ENCODE results near the gene MOCS1. TPM values are rescaled to one million over a fixed set of nuclear protein-coding genes. Genes with fewer than 3 reads are reported as not detected.

The MOCS1 gene
- polyA plus RNA-seq, 3 donors, result 0.05 to 0.26 (median 0.12) TPM

GRCh38 chr6:39855356-39855995, 78.8 kb downstream of the MOCS1 start:
- H3K27me3 Mint-ChIP-seq (ENCODE audit: low read depth in 3 of 3), result peaks cover 5 to 9% (median 7%) of the 10 kb centered on the region in 3 donors
- intact Hi-C loops (cut with micrococcal nuclease), result no loop called here
- no peaks in the 10 kb centered on the region for H3K9me3 ChIP-seq (replicated peaks in 1 of 2; ENCODE audit: control insufficient read depth in 1 of 2, insufficient read depth in 1 of 2, low read length in 2 of 2)
- no peaks in the 10 kb centered on the region for H3K4me1 ChIP-seq (ENCODE audit: control insufficient read depth in 1 of 2, insufficient read depth in 2 of 2, low read length in 2 of 2)
- H3K36me3 Mint-ChIP-seq, result no peaks in the 10 kb centered on the region
- 90% methylated on average over 5 of the region's 7 CpGs for WGBS (ENCODE audit: insufficient coverage)
- no peak overlapping the region for H3K27ac ChIP-seq (ENCODE audit: low read depth in 1 of 2, low read length in 2 of 2)
- no peaks in the 10 kb centered on the region for H3K36me3 ChIP-seq (replicated peaks in 1 of 2; ENCODE audit: control insufficient read depth in 1 of 2, insufficient read depth in 2 of 2, low read length in 2 of 2)
- no peak overlapping the region for H3K27ac Mint-ChIP-seq
- no peak overlapping the region for H3K4me3 ChIP-seq (replicated peaks in 1 of 3; ENCODE audit: low read depth in 2 of 3, low read length in 3 of 3)
- H3K4me1 Mint-ChIP-seq, result no peaks in the 10 kb centered on the region
- H3K4me2 ChIP-seq (replicated peaks; ENCODE audit: extremely low read depth, low read length, poor library complexity, severe bottlenecking), result no peak overlapping the region
- no peak overlapping the region for H3K9ac ChIP-seq (ENCODE audit: insufficient read depth, low read length, poor library complexity, severe bottlenecking)
- H4K20me1 ChIP-seq (ENCODE audit: insufficient read depth, low read length), result no peaks in the 10 kb centered on the region
- peaks cover 0 to 2% (median 0%) of the 10 kb centered on the region in 7 donors for H3K9me3 Mint-ChIP-seq
- TF ChIP-seq CTCF (IDR thresholded peaks at IDR 0.05), result no peak
- H3K79me2 ChIP-seq (ENCODE audit: insufficient read depth, low read length), result no peaks in the 10 kb centered on the region
- H2AFZ ChIP-seq (ENCODE audit: insufficient read depth, low read depth, low read length, poor library complexity, severe bottlenecking), result no peak overlapping the region
- no peak overlapping the region for H3K4me3 Mint-ChIP-seq
- H3K27me3 ChIP-seq (ENCODE audit: control insufficient read depth in 2 of 2, insufficient read depth in 2 of 2, low read length in 2 of 2), result no peaks in the 10 kb centered on the region
- no peak for DNase-seq

Other genes starting within 250 kb of the MOCS1 start
- gene KIF6, start 209.1 kb downstream of the MOCS1 start, polyA plus RNA-seq, result not detected
- gene DAAM2, start 142.1 kb downstream of the MOCS1 start, polyA plus RNA-seq, result not detected